Measurements from ENCODE around the gene ZFP1.
"Not testable (repeated sequence)": the region's sequence is repeated elsewhere in the genome, so short reads cannot be mapped to it uniquely, and the experiment has no call there.

Gene ZFP1

GRCh38 chr16:75205438-75205837 lies 57.1 kb downstream of the ZFP1 start:
- not testable (repeated sequence) for DNase-seq

- DNase-seq, result not testable (repeated sequence)
Measured at GRCh38 chr16:75205961-75206748, 57.8 kb downstream of the ZFP1 start.

DNA sequence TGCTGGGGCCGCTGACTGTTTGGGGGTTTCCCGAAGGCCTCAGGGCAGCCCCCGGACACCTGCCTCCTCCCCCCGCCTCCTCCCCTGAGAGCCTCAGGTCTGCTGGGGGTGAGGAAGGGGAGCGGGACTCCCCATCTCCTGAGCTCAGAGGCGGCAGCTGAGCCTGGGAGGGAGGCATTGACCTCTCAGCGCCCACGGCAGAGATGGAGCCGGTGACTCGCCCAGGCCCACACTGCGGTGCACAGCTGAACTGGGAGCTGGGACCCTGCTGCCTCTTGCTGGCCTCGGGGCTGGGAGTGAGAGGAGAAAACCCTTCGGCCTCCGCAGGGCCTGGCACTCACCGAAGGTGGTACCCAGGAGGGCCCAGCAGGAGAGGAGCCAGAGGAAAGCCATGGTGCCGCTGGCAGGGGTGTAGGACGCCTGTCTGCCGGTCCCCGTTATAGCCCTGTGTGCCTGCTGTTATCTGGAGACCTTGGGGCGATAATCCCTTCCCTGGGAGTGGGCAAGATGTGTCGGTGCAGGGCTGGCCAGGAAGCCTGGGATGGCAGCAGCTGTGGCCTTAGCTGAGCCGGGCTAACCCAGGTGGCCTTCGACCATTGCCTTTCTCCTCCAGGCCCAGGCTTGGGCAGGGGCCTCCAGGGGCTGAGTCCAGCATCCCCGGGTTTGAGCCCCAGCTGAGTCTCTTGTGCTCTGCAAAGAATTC lies 58.6 kb downstream of the ZFP1 start, which contains the start of gene CTRB2:
CTRB2 (minus strand) TSS at position 413 of the 703 bp plus-strand sequence; CDS start at position 393, 20 bp downstream.
- DNase-seq, result no peak

DNA sequence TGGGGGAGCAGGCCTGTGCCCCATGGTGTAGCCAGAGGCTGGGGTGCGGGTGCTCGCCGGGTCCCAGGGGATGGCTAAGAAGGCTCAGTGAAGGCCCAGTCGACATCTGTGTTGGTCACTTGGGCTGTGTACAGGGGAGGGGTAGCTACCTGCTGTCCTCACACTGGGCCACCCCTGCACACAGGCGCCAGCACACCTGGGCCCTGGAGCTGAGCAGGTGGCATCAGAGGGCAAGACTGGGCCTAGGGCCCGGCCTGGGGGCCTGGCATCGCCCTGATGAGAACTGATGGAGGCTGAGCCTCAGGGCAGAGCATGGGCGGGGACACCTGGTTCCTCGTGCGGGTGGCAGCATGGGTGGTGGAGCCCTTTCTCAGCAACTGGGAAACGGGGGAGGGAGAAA lies 59.5 kb downstream of the ZFP1 start:
- no peak for DNase-seq

DNA sequence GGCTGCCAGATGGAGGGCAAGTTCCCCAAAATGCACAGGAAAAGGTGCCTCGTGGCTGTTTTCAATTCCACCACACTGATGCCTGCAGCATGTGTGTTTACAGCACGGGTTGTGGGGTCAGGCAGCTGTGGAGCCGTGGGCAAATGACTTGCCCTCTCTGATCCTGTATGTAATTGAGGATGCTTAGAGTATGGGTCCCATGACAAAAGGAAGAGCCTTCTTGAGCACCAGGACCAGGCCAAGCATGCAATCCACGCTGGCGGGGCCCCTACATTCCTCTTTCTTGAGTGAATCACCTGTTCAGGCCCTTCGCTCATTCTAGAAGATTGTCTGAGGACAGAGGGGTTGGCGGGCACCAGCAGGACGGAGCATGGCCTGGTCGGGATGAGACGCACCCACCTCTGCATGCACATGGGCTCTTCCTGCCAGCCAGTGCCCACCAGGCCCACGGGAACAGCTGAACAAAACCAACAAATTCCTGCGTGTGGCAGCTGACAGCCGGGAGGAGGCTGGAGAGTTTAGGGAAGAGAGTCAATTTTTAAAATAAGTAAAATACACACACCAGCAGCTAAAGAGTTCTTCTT lies 60.0 kb downstream of the ZFP1 start:
- no peak for DNase-seq

DNA sequence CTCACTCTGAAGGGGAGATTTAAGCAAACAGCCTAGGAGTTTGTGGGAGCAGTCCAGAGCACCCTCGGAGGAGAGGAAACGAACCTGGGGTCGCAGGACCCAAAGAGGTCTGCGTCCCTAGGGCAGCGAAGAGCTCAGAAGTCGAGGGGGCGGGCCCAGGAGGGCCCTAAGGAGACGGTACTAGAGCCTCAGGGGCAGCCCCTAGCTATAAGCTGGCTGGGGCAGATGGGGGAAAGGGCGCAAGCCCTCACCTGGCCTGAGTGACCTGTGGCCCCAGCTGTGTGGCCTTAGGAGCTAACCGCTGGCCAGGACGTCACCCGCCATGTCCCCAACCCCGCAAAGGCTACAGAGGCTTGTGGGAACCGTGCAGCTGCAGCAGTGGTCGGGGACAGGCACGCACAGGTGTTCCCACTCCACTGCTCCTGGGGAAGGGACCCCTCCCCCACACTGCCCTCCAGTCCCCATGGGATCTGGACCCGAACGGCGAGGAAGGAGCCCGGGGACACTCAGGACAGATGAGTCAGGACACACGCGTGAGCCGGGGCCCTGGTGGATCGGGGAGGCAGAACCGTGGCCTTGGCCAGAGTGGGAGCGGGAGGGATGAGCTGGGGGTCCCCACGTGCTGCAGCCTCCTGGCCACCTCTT lies 60.7 kb downstream of the ZFP1 start:
- no peak for DNase-seq

DNA sequence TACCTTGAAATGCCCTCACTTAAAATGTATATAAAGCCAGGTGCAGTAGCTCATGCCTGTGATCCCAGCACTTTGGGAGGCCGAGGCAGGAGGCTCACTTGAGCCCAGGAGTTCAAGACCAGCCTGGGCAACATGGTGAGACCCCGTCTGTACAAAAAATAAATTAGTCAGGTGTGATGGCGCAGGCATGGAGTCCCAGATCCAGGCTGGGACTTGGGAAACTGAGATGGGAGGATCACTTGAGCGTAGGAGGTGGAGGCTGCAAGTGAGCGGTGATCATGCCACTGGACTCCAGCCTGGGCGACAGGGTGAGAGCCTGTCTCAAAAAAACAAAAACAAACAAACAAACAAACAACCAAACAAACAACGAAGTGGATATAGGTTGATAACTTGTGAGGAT lies 61.2 kb downstream of the ZFP1 start:
- not testable (repeated sequence) for DNase-seq

DNA sequence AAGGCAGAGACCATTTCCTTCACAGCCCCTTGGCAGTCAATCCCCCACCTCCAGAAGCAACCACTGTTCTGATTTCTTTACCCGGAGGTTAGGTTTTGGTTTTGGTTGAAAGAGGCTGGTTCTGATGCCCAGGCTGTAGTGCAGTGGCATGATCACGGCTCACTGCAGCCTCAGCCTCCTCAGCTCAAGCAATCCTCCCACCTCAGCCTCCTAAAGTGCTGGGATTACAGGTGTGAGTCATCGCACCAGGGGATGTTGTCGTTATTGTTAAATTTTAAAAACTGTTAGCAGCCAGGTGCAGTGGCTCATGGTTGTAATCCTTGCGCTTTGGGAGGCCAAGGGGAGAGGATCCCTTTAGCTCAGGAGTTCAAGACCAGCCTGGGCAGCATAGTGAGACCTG lies 61.6 kb downstream of the ZFP1 start:
- no peak for DNase-seq

- not testable (repeated sequence) for DNase-seq
Measured at GRCh38 chr16:75211286-75211685, 63.0 kb downstream of the ZFP1 start.

DNA sequence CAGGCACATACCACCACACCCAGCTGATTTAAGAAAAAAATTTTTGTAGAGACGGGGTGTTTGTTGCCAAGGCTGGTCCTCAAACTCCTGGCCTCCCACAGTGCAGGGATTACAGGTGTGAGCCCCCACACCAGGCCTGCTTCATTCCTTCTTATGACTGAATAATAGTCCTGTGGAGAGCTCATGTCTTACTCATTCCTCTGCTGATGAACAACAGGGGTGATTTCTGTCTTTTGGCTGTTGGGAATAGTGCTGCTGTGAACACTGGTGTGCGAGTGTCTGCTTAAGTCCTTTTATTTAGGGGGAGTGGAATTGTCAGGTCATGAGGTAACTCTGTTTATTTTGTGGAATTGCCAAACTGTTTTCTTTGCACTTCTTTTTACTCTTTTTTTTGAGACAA lies 67.8 kb downstream of the ZFP1 start:
- no peak for DNase-seq

GRCh38 chr16:75216576-75216975 lies 68.3 kb downstream of the ZFP1 start:
- no peak for DNase-seq

DNA sequence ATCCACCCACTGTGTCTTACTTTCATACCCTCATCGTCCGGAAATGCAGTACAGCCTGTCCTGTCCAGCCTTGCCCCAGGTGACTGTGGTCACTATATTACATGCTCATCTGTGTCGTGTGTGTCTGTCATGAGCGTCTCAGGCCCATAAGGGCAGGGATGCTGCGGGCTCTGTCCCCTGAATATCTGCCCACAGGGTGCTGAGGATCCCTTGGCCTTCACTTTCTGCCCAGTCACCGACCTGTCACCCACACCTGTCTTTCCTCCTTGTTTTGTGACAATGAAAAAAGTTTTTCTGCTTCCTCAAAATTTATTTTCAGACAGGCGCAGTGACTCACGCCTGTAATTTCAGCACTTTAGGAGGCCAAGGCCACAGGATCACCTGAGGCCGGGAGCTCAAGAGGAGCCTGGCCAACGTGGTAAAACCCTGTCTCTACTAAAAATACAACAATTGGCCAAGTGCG lies 69.1 kb downstream of the ZFP1 start:
- DNase-seq, result no peak

GRCh38 chr16:75218256-75219076 lies 70.1 kb downstream of the ZFP1 start, which contains the start of gene CTRB1:
Gene CTRB1, plus strand, starts transcription at chr16:75218988. Its CDS starts 20 bp downstream, at chr16:75219008.
- no peak for DNase-seq

- DNase-seq, result no peak
Measured at GRCh38 chr16:75219088-75219487, 70.8 kb downstream of the ZFP1 start.

GRCh38 chr16:75219838-75220237 lies 71.5 kb downstream of the ZFP1 start:
- no peak for DNase-seq
